GM19395 (cell line): ENCODE results near the gene SLC25A47.
"Not testable (repeated sequence)": the region's sequence is repeated elsewhere in the genome, so short reads cannot be mapped to it uniquely, and the experiment has no call there.

ENCODE experiments used
- ATAC-seq: cut with Tn5 transposase; IDR thresholded peaks from one replicate; pipeline ENCODE4 v1.9.1; 2021; ENCODE audit warnings: mild to moderate bottlenecking, moderate library complexity; ENCODE audit not compliant: unreplicated experiment

Gene SLC25A47

GRCh38 chr14:100342826-100343225, 19.7 kb downstream of the SLC25A47 start:
- ATAC-seq = not testable (repeated sequence)

- ATAC-seq = not testable (repeated sequence)
Observed at GRCh38 chr14:100344657-100345056, 21.5 kb downstream of the SLC25A47 start.

- no peak for ATAC-seq
Observed at GRCh38 chr14:100345711-100346110, 22.6 kb downstream of the SLC25A47 start.

GRCh38 chr14:100346306-100347091, 23.4 kb downstream of the SLC25A47 start:
- no peak for ATAC-seq

GRCh38 chr14:100348253-100348729, 25.2 kb downstream of the SLC25A47 start:
- ATAC-seq = no peak

GRCh38 chr14:100348784-100349685, 25.9 kb downstream of the SLC25A47 start:
- ATAC-seq = no peak

GRCh38 chr14:100350276-100350926, 27.3 kb downstream of the SLC25A47 start:
- ATAC-seq = no peak

GRCh38 chr14:100350986-100351385, 27.8 kb downstream of the SLC25A47 start:
- no peak for ATAC-seq

GRCh38 chr14:100358396-100358795, 35.3 kb downstream of the SLC25A47 start:
- ATAC-seq = no peak

- ATAC-seq = no peak
Observed at GRCh38 chr14:100359111-100359510, 36.0 kb downstream of the SLC25A47 start.

GRCh38 chr14:100359881-100360280, 36.7 kb downstream of the SLC25A47 start:
- ATAC-seq = no peak

- no peak for ATAC-seq
Observed at GRCh38 chr14:100361626-100362025, 38.5 kb downstream of the SLC25A47 start.

GRCh38 chr14:100362311-100362927, 39.3 kb downstream of the SLC25A47 start:
- ATAC-seq = no peak

GRCh38 chr14:100363053-100363452, 39.9 kb downstream of the SLC25A47 start:
- no peak for ATAC-seq

GRCh38 chr14:100364403-100364802, 41.3 kb downstream of the SLC25A47 start:
- ATAC-seq = no peak

GRCh38 chr14:100365741-100366140, 42.6 kb downstream of the SLC25A47 start:
- no peak for ATAC-seq

- no peak for ATAC-seq
Observed at GRCh38 chr14:100369019-100369418, 45.9 kb downstream of the SLC25A47 start.

GRCh38 chr14:100370003-100370402, 46.9 kb downstream of the SLC25A47 start:
- ATAC-seq = no peak

GRCh38 chr14:100371773-100372172, 48.6 kb downstream of the SLC25A47 start:
- no peak for ATAC-seq

- no peak for ATAC-seq
Observed at GRCh38 chr14:100372357-100373048, 49.4 kb downstream of the SLC25A47 start.
